Body of pancreas (tissue), 4 donors: Measurements from ENCODE around the gene TAOK3. TPM values are rescaled to one million over a fixed set of nuclear protein-coding genes. Genes with fewer than 3 reads are reported as not detected.

Experiments used
- ATAC-seq: fragments of 150-250 bp; one replicate; pipeline ENCODE4 v1.9.1; 2016
- DNase-seq, 4 donors: peaks; one replicate each; pipeline ENCODE4 v3.0.0-alpha.2; 2019
- H3K27ac ChIP-seq, 4 donors: fragments of 200-600 bp; sonication (generic); 1 replicate in 3 of 4; 2 replicates in 1 of 4; pipeline versions ENCODE4 v1.5.1 to v1.6.1; 2016 to 2019; ENCODE audit warnings: mild to moderate bottlenecking in 1 of 4, mixed read lengths in 1 of 4, moderate library complexity in 1 of 4
- H3K27me3 ChIP-seq, 2 donors: fragments of 200-600 bp; sonication (generic); one replicate each; pipeline ENCODE4 v1.6.0; 2016; ENCODE audit warnings: mild to moderate bottlenecking in 1 of 2
- H3K36me3 ChIP-seq, 2 donors: fragments of 200-600 bp; sonication (generic); replicated peaks in 1 of 2; 2 replicates each; pipeline ENCODE4 v1.5.1; 2016; ENCODE audit warnings: low read depth in 2 of 2; ENCODE audit not compliant: insufficient read depth in 1 of 2
- H3K4me1 ChIP-seq: fragments of 200-600 bp; sonication (generic); one replicate; pipeline ENCODE4 v1.6.0; 2016
- H3K4me3 ChIP-seq, 2 donors: fragments of 200-600 bp; sonication (generic); 1 replicate in 1 of 2; 2 replicates in 1 of 2; pipeline ENCODE4 v1.5.1; 2016 to 2019
- H3K9me3 ChIP-seq, 3 donors: fragments of 200-600 bp; sonication (generic); 1 replicate in 2 of 3; 2 replicates in 1 of 3; pipeline ENCODE4 v1.5.1; 2016
- CTCF ChIP-seq, 7 experiments: fragments of 450-650 bp in 4 of 7; fragments of 200-600 bp in 3 of 7; sonication (generic) in 3 of 7; IDR thresholded peaks; one replicate each; pipeline ENCODE4 v1.5.1; 2016 to 2019; ENCODE audit warnings: antibody characterized with exemption in 7 of 7
- POLR2A ChIP-seq, 3 donors: fragments of 450-650 bp; IDR thresholded peaks; one replicate each; pipeline ENCODE4 v1.6.1; 2016; ENCODE audit warnings: antibody characterized with exemption in 3 of 3, mild to moderate bottlenecking in 2 of 3
- WGBS, 2 donors: methylation state at CpG; one replicate each; pipeline ENCODE4 v1.1.5; 2017; 5-methylcytosine and 5-hydroxymethylcytosine counted together
- intact Hi-C: fragments of 100-400 bp; cut with DNase I; formaldehyde crosslinking; loops from one replicate; pipeline ENCODE4 v1.15.1; 2023
- total RNA-seq, 2 donors: library from RNA; depleted of rRNA; stranded (reverse); fragments of >200 nt; gene quantifications; one replicate each; pipeline ENCODE4 v1.1.0, GENCODE V29; 2016

Gene TAOK3
- total RNA-seq, 2 donors from 2014 or later = 15.6 to 29.3 TPM

GRCh38 chr12:118103201-118103600 lies 269.5 kb downstream of the TAOK3 start:
- WGBS, 2 donors = 0 to 1% methylated on average over 19 to 32 of the region's 32 CpGs
- ATAC-seq (peak; percentile 13), DNase-seq (peak in 2 of 4 donors; percentile 7 to 34)
- no peaks in the 10 kb centered on the region for H3K9me3 ChIP-seq
- intact Hi-C loops = no loop called here
- peaks cover 14% of the 10 kb centered on the region for H3K4me1 ChIP-seq
- H3K36me3 ChIP-seq = no peaks in the 10 kb centered on the region
- no peak for TF ChIP-seq POLR2A (IDR thresholded peaks at IDR 0.05)
- no peak for TF ChIP-seq CTCF (IDR thresholded peaks at IDR 0.05)
- peak overlapping the region; percentile 85 to 88 for H3K4me3 ChIP-seq
- H3K27ac ChIP-seq = peak overlapping the region; percentile 70 to 92 (median 82)
- H3K27me3 ChIP-seq = no peaks in the 10 kb centered on the region

DNA sequence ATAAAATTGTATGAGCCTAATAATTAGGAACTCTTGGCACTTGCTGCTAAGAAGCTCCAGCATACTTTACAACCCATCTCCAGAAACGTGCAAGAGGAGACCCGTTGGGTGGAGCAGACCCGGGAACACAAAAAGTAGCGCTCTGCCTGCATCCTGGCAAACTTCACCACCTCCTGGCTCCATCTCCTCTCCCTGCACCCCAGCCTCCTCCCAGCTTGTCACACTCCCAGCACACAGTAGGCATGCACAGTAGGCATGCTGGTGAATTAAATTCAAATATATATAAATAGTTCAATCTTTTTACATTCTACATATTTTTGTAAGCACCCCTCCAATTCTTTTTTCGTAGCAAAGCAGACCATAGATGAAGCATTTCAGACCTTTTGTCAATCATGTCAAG lies 270.1 kb downstream of the TAOK3 start:
- DNase-seq = no peak
- no peak for ATAC-seq
- no peaks in the 10 kb centered on the region for H3K9me3 ChIP-seq
- no peaks in the 10 kb centered on the region for H3K36me3 ChIP-seq
- no peaks in the 10 kb centered on the region for H3K27me3 ChIP-seq
- 43 to 44% methylated on average over 5 of the region's 5 CpGs for WGBS, 2 donors
- H3K4me3 ChIP-seq = peak overlapping the region in 1 of 2 donors; percentile 85
- no peak for TF ChIP-seq POLR2A (IDR thresholded peaks at IDR 0.05)
- no peak for TF ChIP-seq CTCF (IDR thresholded peaks at IDR 0.05)
- H3K4me1 ChIP-seq = peaks cover 15% of the 10 kb centered on the region
- H3K27ac ChIP-seq = peak overlapping the region in 3 of 4 donors; percentile 77 to 92 (median 87)
- intact Hi-C loops = no loop called here

GRCh38 chr12:118102070-118102469 lies 270.6 kb downstream of the TAOK3 start:
- intact Hi-C loops = no loop called here
- peak overlapping the region in 3 of 4 donors; percentile 8 to 92 (median 77) for H3K27ac ChIP-seq
- no peak overlapping the region for H3K4me3 ChIP-seq
- no peak for TF ChIP-seq POLR2A (IDR thresholded peaks at IDR 0.05)
- no peak for TF ChIP-seq CTCF (IDR thresholded peaks at IDR 0.05)
- DNase-seq (peak in 3 of 4 donors; percentile 18 to 41 (median 31)), ATAC-seq (no peak)
- H3K4me1 ChIP-seq = peaks cover 15% of the 10 kb centered on the region
- no peaks in the 10 kb centered on the region for H3K27me3 ChIP-seq
- H3K9me3 ChIP-seq = no peaks in the 10 kb centered on the region
- 60 to 64% methylated on average over 5 to 6 of the region's 6 CpGs for WGBS, 2 donors
- no peaks in the 10 kb centered on the region for H3K36me3 ChIP-seq

DNA sequence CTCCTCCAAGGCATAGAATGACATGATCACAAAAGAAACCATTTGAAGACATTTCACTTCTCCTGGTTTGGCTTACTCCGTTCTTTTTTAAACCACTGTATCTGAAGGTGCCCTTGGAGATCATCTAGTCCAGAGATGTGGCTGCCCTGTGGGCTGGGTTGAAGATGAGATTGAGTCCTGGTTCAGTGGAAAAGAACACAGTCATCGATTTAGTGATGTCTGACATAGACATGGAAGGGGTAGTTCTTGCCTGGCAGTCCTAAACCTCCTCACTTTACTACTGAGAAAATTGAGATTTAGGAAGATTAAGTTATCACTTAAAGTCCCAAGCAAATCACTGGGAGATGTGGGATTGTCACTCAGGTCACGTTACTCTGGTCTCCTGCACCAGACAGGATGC lies 271.7 kb downstream of the TAOK3 start:
- TF ChIP-seq POLR2A (IDR thresholded peaks at IDR 0.05) (no peak), CTCF (IDR thresholded peaks at IDR 0.05) (no peak)
- DNase-seq (no peak), ATAC-seq (no peak)
- intact Hi-C loops = no loop called here
- Histone ChIP-seq H3K4me1 (peaks cover 15% of the 10 kb centered on the region), H3K36me3 (no peaks in the 10 kb centered on the region), H3K27me3 (no peaks in the 10 kb centered on the region), H3K9me3 (no peaks in the 10 kb centered on the region), H3K27ac (no peak overlapping the region), H3K4me3 (no peak overlapping the region)
- 83 to 85% methylated on average over 3 of the region's 3 CpGs for WGBS, 2 donors

Other genes starting within 250 kb of the TAOK3 start
- gene PEBP1, start 236.8 kb downstream of the TAOK3 start, total RNA-seq = 100 to 1,000 TPM; 136 to 334 TPM
- gene SUDS3, start 3.6 kb upstream of the TAOK3 start, total RNA-seq = 10 to 100 TPM; 30.3 to 35.5 TPM